A549 (cell line): ENCODE results near the gene TUBG2. TPM values are rescaled to one million over a fixed set of nuclear protein-coding genes. Genes with fewer than 3 reads are reported as not detected.

Experiments used
- ATAC-seq, 2 experiments: fragments of 200-7000 bp in 1 of 2; fragments of >200 bp in 1 of 2; cut with Nextera tagmentation in 1 of 2; cut with Tn5 transposase in 1 of 2; 3 replicates each; pipeline versions ENCODE4 v1.8.0 to v1.9.1; 2018 to 2020; ENCODE audit warnings: mild to moderate bottlenecking in 1 of 2, moderate library complexity in 1 of 2
- CTCF ChIA-PET: fragments of 300-600 bp; sonication (Branson Sonifier 250); formaldehyde crosslinking; extraction: SDS; loops from one replicate; lab custom pipeline; 2021; ENCODE audit warnings: antibody characterized with exemption, inconsistent platforms; lab: Yijun Ruan, JAX
- POLR2A ChIA-PET: fragments of 350-600 bp; formaldehyde crosslinking; extraction: SDS; loops from one replicate; lab custom pipeline; 2021; ENCODE audit warnings: antibody characterized with exemption, inconsistent platforms; lab: Yijun Ruan, JAX
- DNase-seq, 2 experiments: peaks; one replicate each; pipeline versions ENCODE4 v3.0.0 to v3.0.0-alpha.2; 2011 to 2016; ENCODE audit warnings: low read depth in 1 of 2, low spot score in 1 of 2
- FAIRE-seq: peaks from 2 replicates; lab custom pipeline; 2011; peaks lifted over from hg19 to GRCh38; lab: Jason Lieb, UNC
- H3K27ac ChIP-seq, 2 experiments: fragments of >200 bp; sonication (Bioruptor Twin); formaldehyde crosslinking; 3 replicates each; pipeline ENCODE4 v1.5.1; 2016 to 2017
- H3K4me1 ChIP-seq: fragments of >200 bp; sonication (Bioruptor Twin); formaldehyde crosslinking; 3 replicates; pipeline ENCODE4 v1.6.1; 2016
- H3K4me2 ChIP-seq: fragments of >200 bp; sonication (Bioruptor Twin); formaldehyde crosslinking; 3 replicates; pipeline ENCODE4 v1.6.1; 2016
- H3K4me3 ChIP-seq: fragments of >200 bp; sonication (Bioruptor Twin); formaldehyde crosslinking; 3 replicates; pipeline ENCODE4 v1.5.1; 2016
- H3K9me3 ChIP-seq: fragments of >200 bp; sonication (Bioruptor Twin); formaldehyde crosslinking; 3 replicates; pipeline ENCODE4 v1.6.1; 2016
- CBX8 ChIP-seq: fragments of 200-600 bp; sonication (generic); IDR thresholded peaks from 2 replicates; pipeline ENCODE4 v1.6.1; 2016
- CEBPB ChIP-seq, 2 experiments: fragments of >200 bp in 1 of 2; sonication (Bioruptor Twin) in 1 of 2; formaldehyde crosslinking in 1 of 2; IDR thresholded peaks; 2 replicates each; pipeline ENCODE4 v1.6.1; 2012 to 2016
- CHD4 ChIP-seq: fragments of 200-600 bp; sonication (generic); IDR thresholded peaks from 2 replicates; pipeline ENCODE4 v1.6.1; 2016; ENCODE audit warnings: antibody characterized with exemption, mild to moderate bottlenecking, borderline replicate concordance
- CTCF ChIP-seq: fragments of >200 bp; sonication (Bioruptor Twin); formaldehyde crosslinking; IDR thresholded peaks from 3 replicates; pipeline ENCODE4 v1.5.1; 2016
- E2F6 ChIP-seq: IDR thresholded peaks from 2 replicates; pipeline ENCODE4 v1.6.1; 2012; ENCODE audit warnings: low read depth, borderline replicate concordance
- EHF ChIP-seq: fragments of 250-450 bp; sonication (Bioruptor Pico); IDR thresholded peaks from 2 replicates; pipeline ENCODE4 v1.5.0; 2020; ENCODE audit warnings: mild to moderate bottlenecking
- EP300 ChIP-seq, 2 experiments: fragments of >200 bp; sonication (Bioruptor Twin); formaldehyde crosslinking; IDR thresholded peaks; 2 replicates in 1 of 2; 3 replicates in 1 of 2; pipeline ENCODE4 v1.6.1; 2016 to 2017
- ESRRA ChIP-seq: fragments of 150-350 bp; IDR thresholded peaks from 2 replicates; pipeline ENCODE4 v1.6.1; 2014; ENCODE audit warnings: mild to moderate bottlenecking, low read length, borderline replicate concordance
- FOSB ChIP-seq: fragments of 250-450 bp; sonication (Bioruptor Pico); IDR thresholded peaks from 2 replicates; pipeline ENCODE4 v1.5.0; 2020; ENCODE audit warnings: mild to moderate bottlenecking, moderate library complexity
- FOSL2 ChIP-seq, 2 experiments: fragments of 450-650 bp in 1 of 2; fragments of >200 bp in 1 of 2; sonication (Bioruptor Twin) in 1 of 2; formaldehyde crosslinking; IDR thresholded peaks; 2 replicates each; pipeline versions ENCODE4 v1.5.0 to v1.6.1; 2016 to 2020; ENCODE audit warnings: mild to moderate bottlenecking in 1 of 2, moderate library complexity in 1 of 2
- FOXS1 ChIP-seq: fragments of 250-450 bp; sonication (Bioruptor Pico); IDR thresholded peaks from 2 replicates; pipeline ENCODE4 v1.5.0; 2020; ENCODE audit warnings: mild to moderate bottlenecking, moderate library complexity
- HDAC2 ChIP-seq: fragments of 200-600 bp; sonication (generic); IDR thresholded peaks from 2 replicates; pipeline ENCODE4 v1.6.1; 2016
- HEYL ChIP-seq: fragments of 250-450 bp; sonication (Bioruptor Pico); IDR thresholded peaks from 2 replicates; pipeline ENCODE4 v1.8.0; 2021; ENCODE audit warnings: mild to moderate bottlenecking, moderate library complexity
- HOXB13 ChIP-seq: fragments of 250-450 bp; sonication (Bioruptor Pico); IDR thresholded peaks from 2 replicates; pipeline ENCODE4 v1.5.0; 2020; ENCODE audit warnings: low read depth, mild to moderate bottlenecking, moderate library complexity
- KDM1A ChIP-seq: fragments of 200-600 bp; sonication (generic); IDR thresholded peaks from 2 replicates; pipeline ENCODE4 v1.6.1; 2016; ENCODE audit warnings: low read depth, mild to moderate bottlenecking
- KDM5A ChIP-seq: fragments of 200-600 bp; sonication (generic); IDR thresholded peaks from 2 replicates; pipeline ENCODE4 v1.6.1; 2016; ENCODE audit warnings: antibody characterized with exemption, mild to moderate bottlenecking
- MAFK ChIP-seq: fragments of 450-650 bp; IDR thresholded peaks from 2 replicates; pipeline ENCODE4 v1.6.1; 2014; ENCODE audit not compliant: partially characterized antibody
- MAX ChIP-seq: IDR thresholded peaks from 2 replicates; pipeline ENCODE4 v1.6.1; 2012
- NFE2L2 ChIP-seq: fragments of 150-350 bp; conservative IDR thresholded peaks from 2 replicates; pipeline ENCODE4 v1.6.1; 2014; ENCODE audit warnings: low read length
- NPAS2 ChIP-seq: fragments of 250-450 bp; sonication (Bioruptor Pico); IDR thresholded peaks from 2 replicates; pipeline ENCODE4 v1.8.0; 2022; ENCODE audit warnings: mild to moderate bottlenecking, moderate library complexity, borderline replicate concordance
- NR3C1 ChIP-seq: fragments of >200 bp; sonication (Bioruptor Twin); formaldehyde crosslinking; IDR thresholded peaks from 3 replicates; pipeline ENCODE4 v1.6.1; 2017
- PBX3 ChIP-seq: IDR thresholded peaks from 2 replicates; pipeline ENCODE4 v1.6.1; 2012
- POLR2A ChIP-seq: IDR thresholded peaks from 2 replicates; pipeline ENCODE4 v1.6.1; 2012; ENCODE audit warnings: mild to moderate bottlenecking, low read length
- RAD21 ChIP-seq, 2 experiments: fragments of >200 bp in 1 of 2; sonication (Bioruptor Twin) in 1 of 2; formaldehyde crosslinking in 1 of 2; IDR thresholded peaks in 1 of 2; conservative IDR thresholded peaks in 1 of 2; 2 replicates in 1 of 2; 3 replicates in 1 of 2; pipeline ENCODE4 v1.6.1; 2012 to 2018; ENCODE audit warnings: inconsistent platforms in 1 of 2
- SREBF2 ChIP-seq: fragments of 450-650 bp; IDR thresholded peaks from 2 replicates; pipeline ENCODE4 v1.6.1; 2014; ENCODE audit warnings: mild to moderate bottlenecking, moderate library complexity
- USF2 ChIP-seq: fragments of 450-650 bp; IDR thresholded peaks from 2 replicates; pipeline ENCODE4 v1.6.1; 2014; ENCODE audit warnings: antibody characterized with exemption
- ZNF302 ChIP-seq: fragments of 250-450 bp; sonication (Bioruptor Pico); IDR thresholded peaks from 2 replicates; pipeline ENCODE4 v1.9.0; 2021; ENCODE audit warnings: inconsistent platforms, mild to moderate bottlenecking, moderate library complexity
- ZSCAN20 ChIP-seq: fragments of 250-450 bp; sonication (Bioruptor Pico); IDR thresholded peaks from 2 replicates; pipeline ENCODE4 v1.8.0; 2022; ENCODE audit warnings: mild to moderate bottlenecking, moderate library complexity
- WGBS: methylation state at CpG from one replicate; pipeline ENCODE4 v1.1.6; 2017; ENCODE audit errors: missing lambda C conversion rate; 5-methylcytosine and 5-hydroxymethylcytosine counted together
- polyA plus RNA-seq, 4 experiments: library from polyadenylated mRNA; depleted of rRNA in 3 of 4; stranded (reverse); fragments of >200 nt; fragmentation: RNase III in 1 of 4; extraction: RNeasy Plus Mini Kit Qiagen cat#74134 plus additional on column Dnase treatment in 1 of 4; gene quantifications; 2 replicates in 3 of 4; 3 replicates in 1 of 4; pipeline ENCODE4 v1.2.3, GENCODE V29; 2011 to 2017

The TUBG2 gene
- polyA plus RNA-seq, 2 of the 4 experiments (the other 2 are of a cell fraction), result 14.9 to 30.6 TPM

GRCh38 chr17:42647778-42648177 is 11.3 kb upstream of the TUBG2 start:
- FAIRE-seq (no peak), DNase-seq (no peak), ATAC-seq (0 out of 6 replicates have a peak, but pooled peaks of 1 of the 2 experiments have one; percentile 39)
- POLR2A ChIA-PET, result no interaction called here
- Histone ChIP-seq H3K4me1 (no peaks in the 10 kb centered on the region), H3K4me3 (no peak overlapping the region), H3K27ac (no peak overlapping the region), H3K9me3 (no peaks in the 10 kb centered on the region), H3K4me2 (no peak overlapping the region)
- TF ChIP-seq FOSB (no peak), KDM5A (no peak), CBX8 (no peak), FOSL2 (IDR thresholded peaks at IDR 0.05) (no peak), FOSL2 (CRISPR knock-in tag; IDR thresholded peaks at IDR 0.05) (no peak), HDAC2 (no peak), PBX3 (no peak), RAD21 (conservative IDR thresholded peaks at IDR 0.05 in 1 of 2, IDR thresholded peaks at IDR 0.05 in 1 of 2) (no peak), USF2 (no peak), EP300 (IDR thresholded peaks at IDR 0.05) (no peak), E2F6 (no peak), POLR2A (no peak), KDM1A (no peak), HOXB13 (CRISPR knock-in tag) (no peak), CTCF (no peak), CHD4 (no peak), NFE2L2 (no peak)
- WGBS, result 90% methylated on average over 5 of the region's 5 CpGs
- CTCF ChIA-PET, result interaction anchor here (0.6 to 2.4 kb wide), 10 partner anchors 11 to 673 kb away, joined by 3 to 8 read pairs (median 4); partner anchors contain the start of gene TUBG2

GRCh38 chr17:42651392-42651791 is 7.7 kb upstream of the TUBG2 start:
- H3K9me3 ChIP-seq, result no peaks in the 10 kb centered on the region
- no peak overlapping the region for H3K27ac ChIP-seq
- ChIA-PET CTCF (interaction anchor here (0.7 to 2.1 kb wide), 5 partner anchors 27 to 73 kb away, joined by 3 to 9 read pairs (median 4); no protein-coding TSS in a partner anchor), POLR2A (interaction anchor here (0.6 to 0.7 kb wide), 3 partner anchors 12 to 28 kb away, joined by 3 to 6 read pairs (median 3); partner anchors contain the start of gene PLEKHH3)
- H3K4me1 ChIP-seq, result no peaks in the 10 kb centered on the region
- no peak overlapping the region for H3K4me3 ChIP-seq
- WGBS, result 77% methylated on average over 4 of the region's 4 CpGs
- FAIRE-seq (no peak), ATAC-seq (no peak; a peak in 1 of 6 replicates), DNase-seq (no peak)
- TF ChIP-seq CEBPB (IDR thresholded peaks at IDR 0.05) (no peak), HOXB13 (CRISPR knock-in tag) (no peak), SREBF2 (no peak), FOXS1 (no peak), EHF (CRISPR knock-in tag) (no peak), MAX (no peak), KDM1A (no peak), EP300 (IDR thresholded peaks at IDR 0.05) (no peak), HDAC2 (no peak), MAFK (no peak), KDM5A (no peak), HEYL (CRISPR knock-in tag) (no peak), ZNF302 (no peak), ZSCAN20 (CRISPR knock-in tag) (no peak), NR3C1 (no peak), NPAS2 (CRISPR knock-in tag) (no peak), ESRRA (no peak)
- no peak overlapping the region for H3K4me2 ChIP-seq
